GM12878 (cell line): Measurements from ENCODE around the gene STARD10.

Source experiments
- CHD1 ChIP-seq: IDR thresholded peaks from 2 replicates; pipeline ENCODE4 v1.6.1; 2012; ENCODE audit warnings: low read depth, low read length, improper control_type of control experiment
- CREB1 ChIP-seq: IDR thresholded peaks from 2 replicates; pipeline ENCODE4 v1.6.1; 2012; ENCODE audit warnings: low read depth, mild to moderate bottlenecking, inconsistent platforms
- ETV6 ChIP-seq, 2 experiments: fragments of 450-650 bp in 1 of 2; IDR thresholded peaks in 1 of 2; conservative IDR thresholded peaks in 1 of 2; 2 replicates each; pipeline ENCODE4 v1.6.1; 2014; ENCODE audit warnings: antibody characterized with exemption in 1 of 2, borderline replicate concordance in 1 of 2, low read depth in 1 of 2, mild to moderate bottlenecking in 1 of 2, moderate library complexity in 1 of 2
- HDAC6 ChIP-seq: fragments of 200-600 bp; sonication (generic); IDR thresholded peaks from one replicate; pipeline ENCODE4 v1.8.0; 2017; ENCODE audit warnings: antibody characterized with exemption; ENCODE audit not compliant: unreplicated experiment
- IKZF1 ChIP-seq: fragments of 450-650 bp; conservative IDR thresholded peaks from 2 replicates; pipeline ENCODE4 v1.6.1; 2017; ENCODE audit warnings: antibody characterized with exemption, mild to moderate bottlenecking
- NR2C2 ChIP-seq: IDR thresholded peaks from 2 replicates; pipeline ENCODE4 v1.6.1; 2011; ENCODE audit warnings: borderline replicate concordance, low read depth; ENCODE audit not compliant: control insufficient read depth, insufficient read length
- POLR2A ChIP-seq: IDR thresholded peaks from 2 replicates; pipeline ENCODE4 v1.6.1; 2011; ENCODE audit warnings: low read depth, mild to moderate bottlenecking, low read length
- SUPT20H ChIP-seq: IDR thresholded peaks from 2 replicates; pipeline ENCODE4 v1.6.1; 2011; ENCODE audit warnings: low read depth, mild to moderate bottlenecking, low read length, moderate library complexity, borderline replicate concordance; ENCODE audit not compliant: control insufficient read depth
- TAF1 ChIP-seq: IDR thresholded peaks from 2 replicates; pipeline ENCODE4 v1.6.1; 2011; ENCODE audit warnings: mild to moderate bottlenecking, low read depth, low read length, borderline replicate concordance
- ZNF24 ChIP-seq: fragments of 450-650 bp; IDR thresholded peaks from 2 replicates; pipeline ENCODE4 v1.6.1; 2017; ENCODE audit warnings: antibody characterized with exemption, mild to moderate bottlenecking
- TF ChIP-seq, protein P1 (sequence below), 3 experiments: IDR thresholded peaks in 2 of 3; conservative IDR thresholded peaks in 1 of 3; 2 replicates each; pipeline ENCODE4 v1.5.1; 2011; ENCODE audit warnings: low read depth in 3 of 3, low read length in 3 of 3, mild to moderate bottlenecking in 3 of 3, control low read depth in 2 of 3, moderate library complexity in 2 of 3, inconsistent platforms in 1 of 3, mixed read lengths in 1 of 3; ENCODE audit not compliant: control insufficient read depth in 2 of 3, insufficient read depth in 1 of 3; ENCODE audit errors: extremely low read depth in 1 of 3
- TF ChIP-seq, protein P2 (sequence below): fragments of 450-650 bp; IDR thresholded peaks from 2 replicates; pipeline ENCODE4 v1.6.1; 2018; ENCODE audit warnings: mild to moderate bottlenecking, low read depth, moderate library complexity; ENCODE audit not compliant: partially characterized antibody

GRCh38 chr11:72750086-72750485 lies 43.8 kb downstream of the STARD10 start:
- no peak for TF ChIP-seq HDAC6
- no peak for TF ChIP-seq POLR2A
- TF ChIP-seq, protein P1, sequence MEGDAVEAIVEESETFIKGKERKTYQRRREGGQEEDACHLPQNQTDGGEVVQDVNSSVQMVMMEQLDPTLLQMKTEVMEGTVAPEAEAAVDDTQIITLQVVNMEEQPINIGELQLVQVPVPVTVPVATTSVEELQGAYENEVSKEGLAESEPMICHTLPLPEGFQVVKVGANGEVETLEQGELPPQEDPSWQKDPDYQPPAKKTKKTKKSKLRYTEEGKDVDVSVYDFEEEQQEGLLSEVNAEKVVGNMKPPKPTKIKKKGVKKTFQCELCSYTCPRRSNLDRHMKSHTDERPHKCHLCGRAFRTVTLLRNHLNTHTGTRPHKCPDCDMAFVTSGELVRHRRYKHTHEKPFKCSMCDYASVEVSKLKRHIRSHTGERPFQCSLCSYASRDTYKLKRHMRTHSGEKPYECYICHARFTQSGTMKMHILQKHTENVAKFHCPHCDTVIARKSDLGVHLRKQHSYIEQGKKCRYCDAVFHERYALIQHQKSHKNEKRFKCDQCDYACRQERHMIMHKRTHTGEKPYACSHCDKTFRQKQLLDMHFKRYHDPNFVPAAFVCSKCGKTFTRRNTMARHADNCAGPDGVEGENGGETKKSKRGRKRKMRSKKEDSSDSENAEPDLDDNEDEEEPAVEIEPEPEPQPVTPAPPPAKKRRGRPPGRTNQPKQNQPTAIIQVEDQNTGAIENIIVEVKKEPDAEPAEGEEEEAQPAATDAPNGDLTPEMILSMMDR (IDR thresholded peaks at IDR 0.05 in 2 of 3, conservative IDR thresholded peaks at IDR 0.05 in 1 of 3; ENCODE audit: control insufficient read depth in 2 of 3, extremely low read depth in 1 of 3, insufficient read depth in 1 of 3, low read depth in 3 of 3, low read length in 3 of 3), result no peak
- no peak for TF ChIP-seq CREB1
- no peak for TF ChIP-seq SUPT20H
- TF ChIP-seq, protein P2, sequence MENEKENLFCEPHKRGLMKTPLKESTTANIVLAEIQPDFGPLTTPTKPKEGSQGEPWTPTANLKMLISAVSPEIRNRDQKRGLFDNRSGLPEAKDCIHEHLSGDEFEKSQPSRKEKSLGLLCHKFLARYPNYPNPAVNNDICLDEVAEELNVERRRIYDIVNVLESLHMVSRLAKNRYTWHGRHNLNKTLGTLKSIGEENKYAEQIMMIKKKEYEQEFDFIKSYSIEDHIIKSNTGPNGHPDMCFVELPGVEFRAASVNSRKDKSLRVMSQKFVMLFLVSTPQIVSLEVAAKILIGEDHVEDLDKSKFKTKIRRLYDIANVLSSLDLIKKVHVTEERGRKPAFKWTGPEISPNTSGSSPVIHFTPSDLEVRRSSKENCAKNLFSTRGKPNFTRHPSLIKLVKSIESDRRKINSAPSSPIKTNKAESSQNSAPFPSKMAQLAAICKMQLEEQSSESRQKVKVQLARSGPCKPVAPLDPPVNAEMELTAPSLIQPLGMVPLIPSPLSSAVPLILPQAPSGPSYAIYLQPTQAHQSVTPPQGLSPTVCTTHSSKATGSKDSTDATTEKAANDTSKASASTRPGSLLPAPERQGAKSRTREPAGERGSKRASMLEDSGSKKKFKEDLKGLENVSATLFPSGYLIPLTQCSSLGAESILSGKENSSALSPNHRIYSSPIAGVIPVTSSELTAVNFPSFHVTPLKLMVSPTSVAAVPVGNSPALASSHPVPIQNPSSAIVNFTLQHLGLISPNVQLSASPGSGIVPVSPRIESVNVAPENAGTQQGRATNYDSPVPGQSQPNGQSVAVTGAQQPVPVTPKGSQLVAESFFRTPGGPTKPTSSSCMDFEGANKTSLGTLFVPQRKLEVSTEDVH, result no peak
- TF ChIP-seq ZNF24, result no peak
- no peak for TF ChIP-seq CHD1
- TF ChIP-seq ETV6 (conservative IDR thresholded peaks at IDR 0.05 in 1 of 2, IDR thresholded peaks at IDR 0.05 in 1 of 2; ENCODE audit: borderline replicate concordance in 1 of 2, low read depth in 1 of 2), result no peak
- TF ChIP-seq TAF1, result no peak
- no peak for TF ChIP-seq IKZF1
- no peak for TF ChIP-seq NR2C2
